ENCODE data around the gene FRS3.

The FRS3 gene

GRCh38 chr6:41755895-41756294 is 23.8 kb downstream of the FRS3 start:
- no peak overlapping the region for H3K27ac ChIP-seq (ENCODE audit: low read depth, low read length)
- H3K36me3 ChIP-seq (ENCODE audit: control insufficient read depth, insufficient read depth, low read length) = no peaks in the 10 kb centered on the region
- no peak overlapping the region for H3K4me3 ChIP-seq (ENCODE audit: low read depth, low read length)
- H3K9ac ChIP-seq (ENCODE audit: low read length) = no peak overlapping the region
- H3K9me3 ChIP-seq (ENCODE audit: control insufficient read depth, insufficient read depth, low read depth, low read length) = no peaks in the 10 kb centered on the region
- H3K27me3 ChIP-seq (ENCODE audit: control insufficient read depth, insufficient read depth, low read length) = no peaks in the 10 kb centered on the region
- H3K4me1 ChIP-seq (ENCODE audit: control insufficient read depth, insufficient read depth, low read length) = peaks cover 5% of the 10 kb centered on the region; the same call in 1 of the 2 replicates

- H3K36me3 ChIP-seq (ENCODE audit: control insufficient read depth, insufficient read depth, low read length) = no peaks in the 10 kb centered on the region
- no peaks in the 10 kb centered on the region for H3K4me1 ChIP-seq (ENCODE audit: control insufficient read depth, insufficient read depth, low read length)
- H3K9ac ChIP-seq (ENCODE audit: low read length) = no peak overlapping the region
- H3K4me3 ChIP-seq (ENCODE audit: low read depth, low read length) = no peak overlapping the region
- H3K9me3 ChIP-seq (ENCODE audit: control insufficient read depth, insufficient read depth, low read depth, low read length) = no peaks in the 10 kb centered on the region
- no peak overlapping the region for H3K27ac ChIP-seq (ENCODE audit: low read depth, low read length)
- no peaks in the 10 kb centered on the region for H3K27me3 ChIP-seq (ENCODE audit: control insufficient read depth, insufficient read depth, low read length)
Observed at GRCh38 chr6:41750374-41750773, 29.3 kb downstream of the FRS3 start.

GRCh38 chr6:41748542-41748941 is 31.2 kb downstream of the FRS3 start:
- no peak overlapping the region for H3K27ac ChIP-seq (ENCODE audit: low read depth, low read length)
- no peaks in the 10 kb centered on the region for H3K36me3 ChIP-seq (ENCODE audit: control insufficient read depth, insufficient read depth, low read length)
- H3K4me1 ChIP-seq (ENCODE audit: control insufficient read depth, insufficient read depth, low read length) = no peaks in the 10 kb centered on the region
- H3K9ac ChIP-seq (ENCODE audit: low read length) = no peak overlapping the region
- no peaks in the 10 kb centered on the region for H3K27me3 ChIP-seq (ENCODE audit: control insufficient read depth, insufficient read depth, low read length)
- no peaks in the 10 kb centered on the region for H3K9me3 ChIP-seq (ENCODE audit: control insufficient read depth, insufficient read depth, low read depth, low read length)
- H3K4me3 ChIP-seq (ENCODE audit: low read depth, low read length) = no peak overlapping the region

GRCh38 chr6:41748102-41748477 is 31.6 kb downstream of the FRS3 start:
- Histone ChIP-seq H3K27me3 (ENCODE audit: control insufficient read depth, insufficient read depth, low read length) (no peaks in the 10 kb centered on the region), H3K36me3 (ENCODE audit: control insufficient read depth, insufficient read depth, low read length) (no peaks in the 10 kb centered on the region), H3K4me1 (ENCODE audit: control insufficient read depth, insufficient read depth, low read length) (no peaks in the 10 kb centered on the region), H3K27ac (ENCODE audit: low read depth, low read length) (no peak overlapping the region), H3K9ac (ENCODE audit: low read length) (no peak overlapping the region), H3K9me3 (ENCODE audit: control insufficient read depth, insufficient read depth, low read depth, low read length) (no peaks in the 10 kb centered on the region), H3K4me3 (ENCODE audit: low read depth, low read length) (no peak overlapping the region)

GRCh38 chr6:41747256-41748101 is 32.2 kb downstream of the FRS3 start, which contains the start of gene PGC:
TSS of gene PGC (minus strand) at chr6:41747397. CDS start at chr6:41747334, 63 bp downstream.
- Histone ChIP-seq H3K9me3 (ENCODE audit: control insufficient read depth, insufficient read depth, low read depth, low read length) (no peaks in the 10 kb centered on the region), H3K27me3 (ENCODE audit: control insufficient read depth, insufficient read depth, low read length) (no peaks in the 10 kb centered on the region), H3K4me3 (ENCODE audit: low read depth, low read length) (no peak within 1 kb of the TSS), H3K27ac (ENCODE audit: low read depth, low read length) (no peak within 1 kb of the TSS), H3K9ac (ENCODE audit: low read length) (no peak within 1 kb of the TSS), H3K36me3 (ENCODE audit: control insufficient read depth, insufficient read depth, low read length) (no peaks in the 10 kb centered on the region), H3K4me1 (ENCODE audit: control insufficient read depth, insufficient read depth, low read length) (no peaks in the 10 kb centered on the region)

- Histone ChIP-seq H3K9ac (ENCODE audit: low read length) (no peak overlapping the region), H3K27ac (ENCODE audit: low read depth, low read length) (no peak overlapping the region), H3K4me3 (ENCODE audit: low read depth, low read length) (no peak overlapping the region), H3K36me3 (ENCODE audit: control insufficient read depth, insufficient read depth, low read length) (no peaks in the 10 kb centered on the region), H3K27me3 (ENCODE audit: control insufficient read depth, insufficient read depth, low read length) (no peaks in the 10 kb centered on the region), H3K9me3 (ENCODE audit: control insufficient read depth, insufficient read depth, low read depth, low read length) (no peaks in the 10 kb centered on the region), H3K4me1 (ENCODE audit: control insufficient read depth, insufficient read depth, low read length) (no peaks in the 10 kb centered on the region)
Observed at GRCh38 chr6:41746107-41746506, 33.6 kb downstream of the FRS3 start.

GRCh38 chr6:41744236-41744787 is 35.4 kb downstream of the FRS3 start:
- H3K9me3 ChIP-seq (ENCODE audit: control insufficient read depth, insufficient read depth, low read depth, low read length) = no peaks in the 10 kb centered on the region
- no peaks in the 10 kb centered on the region for H3K36me3 ChIP-seq (ENCODE audit: control insufficient read depth, insufficient read depth, low read length)
- H3K9ac ChIP-seq (ENCODE audit: low read length) = no peak overlapping the region
- H3K4me3 ChIP-seq (ENCODE audit: low read depth, low read length) = no peak overlapping the region
- no peaks in the 10 kb centered on the region for H3K27me3 ChIP-seq (ENCODE audit: control insufficient read depth, insufficient read depth, low read length)
- H3K27ac ChIP-seq (ENCODE audit: low read depth, low read length) = no peak overlapping the region
- H3K4me1 ChIP-seq (ENCODE audit: control insufficient read depth, insufficient read depth, low read length) = no peaks in the 10 kb centered on the region; the same call in 1 of the 2 replicates

GRCh38 chr6:41743406-41744235 is 36.1 kb downstream of the FRS3 start:
- Histone ChIP-seq H3K9me3 (ENCODE audit: control insufficient read depth, insufficient read depth, low read depth, low read length) (no peaks in the 10 kb centered on the region), H3K27ac (ENCODE audit: low read depth, low read length) (no peak overlapping the region), H3K27me3 (ENCODE audit: control insufficient read depth, insufficient read depth, low read length) (no peaks in the 10 kb centered on the region), H3K4me3 (ENCODE audit: low read depth, low read length) (no peak overlapping the region), H3K9ac (ENCODE audit: low read length) (no peak overlapping the region), H3K36me3 (ENCODE audit: control insufficient read depth, insufficient read depth, low read length) (no peaks in the 10 kb centered on the region), H3K4me1 (ENCODE audit: control insufficient read depth, insufficient read depth, low read length) (peaks cover 4% of the 10 kb centered on the region; the same call in 1 of the 2 replicates)

GRCh38 chr6:41741625-41742490 is 37.8 kb downstream of the FRS3 start:
- no peaks in the 10 kb centered on the region for H3K9me3 ChIP-seq (ENCODE audit: control insufficient read depth, insufficient read depth, low read depth, low read length)
- no peak overlapping the region for H3K27ac ChIP-seq (ENCODE audit: low read depth, low read length)
- no peak overlapping the region for H3K4me3 ChIP-seq (ENCODE audit: low read depth, low read length)
- peaks cover 4% of the 10 kb centered on the region; the same call in 1 of the 2 replicates for H3K4me1 ChIP-seq (ENCODE audit: control insufficient read depth, insufficient read depth, low read length)
- H3K27me3 ChIP-seq (ENCODE audit: control insufficient read depth, insufficient read depth, low read length) = no peaks in the 10 kb centered on the region
- H3K9ac ChIP-seq (ENCODE audit: low read length) = no peak overlapping the region
- H3K36me3 ChIP-seq (ENCODE audit: control insufficient read depth, insufficient read depth, low read length) = no peaks in the 10 kb centered on the region

- H3K9me3 ChIP-seq (ENCODE audit: control insufficient read depth, insufficient read depth, low read depth, low read length) = no peaks in the 10 kb centered on the region
- peaks cover 14% of the 10 kb centered on the region for H3K4me1 ChIP-seq (ENCODE audit: control insufficient read depth, insufficient read depth, low read length)
- no peaks in the 10 kb centered on the region for H3K27me3 ChIP-seq (ENCODE audit: control insufficient read depth, insufficient read depth, low read length)
- no peak overlapping the region for H3K4me3 ChIP-seq (ENCODE audit: low read depth, low read length)
- H3K27ac ChIP-seq (ENCODE audit: low read depth, low read length) = no peak overlapping the region
- H3K36me3 ChIP-seq (ENCODE audit: control insufficient read depth, insufficient read depth, low read length) = no peaks in the 10 kb centered on the region
- no peak overlapping the region for H3K9ac ChIP-seq (ENCODE audit: low read length)
Observed at GRCh38 chr6:41740366-41741162, 39.1 kb downstream of the FRS3 start.

Data from HUES6 (cell line).